Activated naive CD8-positive, alpha-beta T cell treated with anti-CD3 and anti-CD28 coated beads, Interleukin-2, amount 10 ng/mL, durations not matched to agents 7 days and 5 days (primary cell): ENCODE measurements around the gene SPATC1L. TPM values are rescaled to one million over a fixed set of nuclear protein-coding genes. Genes with fewer than 3 reads are reported as not detected.
"Not testable (repeated sequence)": the region's sequence is repeated elsewhere in the genome, so short reads cannot be mapped to it uniquely, and the experiment has no call there.

ENCODE experiments used
- ATAC-seq: fragments of 150-1000 bp; cut with Tn5 transposase; one replicate; pipeline ENCODE4 v1.10.0; 2021; ENCODE audit warnings: low read depth, moderate library complexity
- POLR2A ChIA-PET: fragments of 350-600 bp; sonication (Branson Sonifier 250); formaldehyde crosslinking; loops from one replicate; lab custom pipeline; 2021; ENCODE audit warnings: antibody characterized with exemption; lab: Charles Lee
- DNase-seq: peaks from one replicate; pipeline ENCODE4 v3.0.0; 2021
- H3K27ac Mint-ChIP-seq: one replicate; pipeline ENCODE4 v1.8.0; 2022; ENCODE audit warnings: mild to moderate bottlenecking, mixed read lengths
- H3K27me3 Mint-ChIP-seq: one replicate; pipeline ENCODE4 v1.8.0; 2022; ENCODE audit warnings: mild to moderate bottlenecking, moderate library complexity, mixed read lengths
- H3K36me3 Mint-ChIP-seq: one replicate; pipeline ENCODE4 v1.8.0; 2021; ENCODE audit warnings: mild to moderate bottlenecking, mixed read lengths
- H3K4me1 Mint-ChIP-seq: one replicate; pipeline ENCODE4 v1.8.0; 2021; ENCODE audit warnings: mixed read lengths
- H3K4me3 Mint-ChIP-seq: one replicate; pipeline ENCODE4 v1.8.0; 2022; ENCODE audit warnings: mild to moderate bottlenecking, moderate library complexity, mixed read lengths
- H3K9me3 Mint-ChIP-seq: one replicate; pipeline ENCODE4 v1.8.0; 2021; ENCODE audit warnings: mixed read lengths
- total RNA-seq, 2 experiments: library from RNA; stranded (reverse); gene quantifications; one replicate each; pipeline ENCODE4 v1.2.3, GENCODE V29; 2021

The SPATC1L gene
- total RNA-seq, 2 experiments from 2014 or later: 7.6 to 8.9 TPM

DNA sequence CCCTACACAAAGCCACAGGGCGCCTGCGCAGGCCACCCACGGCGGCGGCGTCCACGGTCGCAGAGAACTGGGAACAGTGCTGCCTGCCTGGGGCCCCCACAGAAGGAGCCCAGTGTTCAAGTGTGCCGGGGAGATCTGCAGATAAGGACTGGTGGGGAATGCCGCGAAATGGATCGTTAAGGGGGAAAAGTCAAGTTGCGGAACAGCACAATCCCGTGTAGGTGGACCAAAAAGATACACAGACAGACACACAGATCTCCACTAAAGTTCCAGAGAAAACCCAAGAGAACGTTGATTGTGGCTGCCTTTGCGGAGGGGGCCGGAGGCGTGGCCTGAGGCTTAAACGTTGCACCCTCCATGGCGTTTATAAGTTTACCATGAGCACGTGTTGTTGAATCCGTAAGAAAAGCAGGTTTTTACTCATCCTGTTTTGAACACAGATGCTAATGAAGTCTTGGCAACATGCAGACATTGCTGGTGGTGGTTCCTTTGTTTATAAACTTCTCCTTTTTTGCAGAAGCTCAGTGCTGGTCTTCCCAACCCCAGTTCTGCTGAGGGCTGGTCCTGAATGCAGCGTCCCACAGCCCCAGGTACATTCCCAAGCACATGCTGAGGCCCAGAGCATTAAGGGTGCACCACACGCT, 4.1 kb downstream of the SPATC1L start:
- no peaks in the 10 kb centered on the region for H3K36me3 Mint-ChIP-seq
- peaks cover 8% of the 10 kb centered on the region for H3K4me1 Mint-ChIP-seq
- no peak overlapping the region for H3K4me3 Mint-ChIP-seq
- peaks cover 16% of the 10 kb centered on the region for H3K27me3 Mint-ChIP-seq
- POLR2A ChIA-PET: no interaction called here
- DNase-seq (no peak), ATAC-seq (no peak)
- no peak overlapping the region for H3K27ac Mint-ChIP-seq
- H3K9me3 Mint-ChIP-seq: peaks cover 3% of the 10 kb centered on the region

DNA sequence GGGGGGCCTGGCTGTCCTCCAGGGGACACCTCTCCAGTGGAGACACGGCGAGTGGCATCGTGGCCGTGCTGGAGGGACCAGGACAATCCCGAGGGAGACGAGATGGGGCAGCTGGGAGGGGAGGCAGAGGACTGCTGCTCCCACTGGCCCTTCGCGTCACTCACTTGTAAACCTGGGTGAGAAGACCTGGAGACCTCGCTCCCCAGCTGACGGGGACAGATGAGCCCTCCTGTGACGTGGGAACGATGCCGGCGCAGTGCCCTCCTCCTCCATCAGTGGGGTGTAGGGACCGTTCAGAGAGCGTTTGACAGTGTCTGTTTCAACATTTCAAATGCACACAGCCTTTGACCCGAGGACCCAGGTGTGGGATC, 4.6 kb downstream of the SPATC1L start:
- Mint-ChIP-seq H3K4me1 (peaks cover 5% of the 10 kb centered on the region), H3K27me3 (peaks cover 17% of the 10 kb centered on the region), H3K36me3 (no peaks in the 10 kb centered on the region), H3K27ac (no peak overlapping the region), H3K9me3 (peaks cover 6% of the 10 kb centered on the region), H3K4me3 (no peak overlapping the region)
- POLR2A ChIA-PET: no interaction called here
- ATAC-seq (no peak), DNase-seq (no peak)

DNA sequence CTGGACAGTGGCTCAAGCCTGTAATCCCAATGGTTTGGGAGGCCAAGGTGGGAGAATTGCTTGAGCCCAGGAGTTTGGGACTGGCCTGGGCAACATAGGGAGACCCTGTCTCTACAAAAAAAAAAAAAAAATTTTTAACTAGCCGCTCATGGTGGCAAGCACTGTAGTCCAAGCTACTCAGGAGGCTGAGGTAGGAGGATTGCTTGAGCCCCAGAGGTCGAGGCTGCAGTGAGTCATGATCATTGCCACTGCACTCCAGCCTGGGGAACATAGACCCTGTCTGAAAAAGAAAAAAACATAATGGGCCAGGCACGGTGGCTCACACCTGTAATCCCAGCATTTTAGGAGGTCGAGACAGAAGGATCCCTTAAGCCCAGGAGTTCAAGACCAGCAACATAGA, 5.3 kb downstream of the SPATC1L start:
- no peak overlapping the region for H3K27ac Mint-ChIP-seq
- no peaks in the 10 kb centered on the region for H3K36me3 Mint-ChIP-seq
- peaks cover 11% of the 10 kb centered on the region for H3K9me3 Mint-ChIP-seq
- ATAC-seq: no peak
- POLR2A ChIA-PET: no interaction called here
- no peak overlapping the region for H3K4me3 Mint-ChIP-seq
- H3K4me1 Mint-ChIP-seq: peaks cover 1% of the 10 kb centered on the region
- no peak for DNase-seq
- H3K27me3 Mint-ChIP-seq: peaks cover 22% of the 10 kb centered on the region

DNA sequence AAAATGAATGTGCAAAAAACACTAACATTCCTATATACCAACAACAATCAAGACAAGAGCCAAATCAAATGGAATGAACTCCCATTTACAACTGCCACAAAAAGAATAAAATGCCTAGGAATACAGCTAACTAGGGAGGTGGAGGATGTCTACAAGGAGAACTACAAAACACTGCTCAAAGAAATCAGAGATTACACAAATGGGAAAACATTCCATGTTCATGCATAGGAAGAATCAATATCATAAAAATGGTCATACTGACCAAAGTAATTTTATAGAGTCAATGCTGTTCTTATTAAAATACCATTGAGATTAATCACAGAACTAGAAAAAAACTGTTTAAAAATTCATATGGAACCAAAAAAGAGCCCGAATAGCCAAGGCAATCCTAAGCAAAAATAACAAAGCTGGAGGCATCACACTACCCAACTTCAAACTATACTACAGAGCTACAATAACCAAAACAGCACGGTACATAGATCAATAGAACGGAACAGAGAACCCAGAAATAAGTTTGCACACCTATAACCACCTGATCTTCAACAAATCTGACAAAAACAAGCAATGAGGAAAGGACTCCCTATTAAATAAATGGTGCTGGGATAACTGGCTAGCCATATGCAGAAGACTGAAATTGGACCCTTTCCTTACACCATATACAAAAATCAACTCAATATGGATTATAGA, 7.7 kb downstream of the SPATC1L start:
- H3K27ac Mint-ChIP-seq, H3K4me1 Mint-ChIP-seq, POLR2A ChIA-PET, DNase-seq, H3K36me3 Mint-ChIP-seq, ATAC-seq, H3K4me3 Mint-ChIP-seq: not testable (repeated sequence)
- Mint-ChIP-seq H3K27me3 (peaks cover 22% of the 10 kb centered on the region), H3K9me3 (peaks cover 11% of the 10 kb centered on the region)

DNA sequence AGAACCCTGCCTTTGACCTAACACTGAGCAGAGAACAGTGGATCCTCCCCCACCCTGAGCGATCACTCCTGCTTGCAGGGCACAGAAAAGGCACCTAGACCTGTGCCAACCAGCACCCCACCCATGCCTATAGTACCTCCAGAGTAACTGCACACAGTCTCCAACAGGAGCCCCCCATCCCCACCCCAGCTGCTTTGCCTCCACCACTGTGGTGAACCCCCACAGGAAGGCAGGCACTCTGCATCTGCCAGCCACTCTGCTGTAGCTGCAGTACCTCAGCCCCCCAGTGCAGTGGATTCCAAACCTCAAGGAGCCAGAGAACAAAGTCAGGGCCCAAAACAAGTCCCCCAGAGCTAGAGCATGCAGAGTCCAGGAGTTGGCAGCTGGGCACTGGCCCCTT, 10.7 kb downstream of the SPATC1L start:
- peaks cover 9% of the 10 kb centered on the region for H3K4me1 Mint-ChIP-seq
- no peak overlapping the region for H3K27ac Mint-ChIP-seq
- H3K9me3 Mint-ChIP-seq: peaks cover 11% of the 10 kb centered on the region

DNA sequence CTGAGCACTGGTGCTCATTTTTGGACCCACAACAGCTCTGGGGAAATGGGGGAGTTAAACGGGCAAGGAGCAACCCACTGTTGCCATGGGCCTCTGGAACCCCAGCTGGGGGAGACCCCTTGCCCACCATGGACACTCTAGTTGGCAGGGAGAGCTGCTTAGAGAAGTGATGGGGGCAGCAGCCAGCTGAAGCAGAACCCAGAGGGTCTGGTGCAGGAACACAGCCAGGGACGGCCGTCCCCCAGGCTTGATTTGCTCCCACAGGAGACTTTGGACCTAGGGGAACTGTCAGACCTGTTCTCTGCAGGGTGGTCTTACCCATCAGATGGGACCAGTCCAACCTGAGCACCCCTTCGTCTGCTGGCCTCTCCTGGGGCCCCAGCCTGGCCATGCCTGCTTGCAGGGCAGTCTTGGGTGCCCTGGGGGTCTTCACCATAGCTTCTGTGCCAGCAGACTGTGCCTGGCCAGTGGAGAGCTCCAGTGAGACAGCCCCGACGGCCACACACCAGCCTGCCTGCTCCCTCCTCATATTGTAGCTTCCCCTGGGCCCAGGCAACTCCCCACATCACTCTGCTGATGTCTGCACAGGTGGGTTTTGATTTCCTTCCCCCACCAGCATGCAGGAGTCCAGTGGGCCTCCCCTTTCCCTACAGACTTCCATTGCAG, 11.3 kb downstream of the SPATC1L start:
- POLR2A ChIA-PET: no interaction called here
- no peaks in the 10 kb centered on the region for H3K36me3 Mint-ChIP-seq
- DNase-seq (no peak), ATAC-seq (no peak)
- H3K9me3 Mint-ChIP-seq: peaks cover 11% of the 10 kb centered on the region
- peaks cover 8% of the 10 kb centered on the region for H3K4me1 Mint-ChIP-seq
- H3K27me3 Mint-ChIP-seq: peaks cover 22% of the 10 kb centered on the region
- no peak overlapping the region for H3K4me3 Mint-ChIP-seq
- no peak overlapping the region for H3K27ac Mint-ChIP-seq

More for the DNA sequence above, 10.7 kb downstream of the SPATC1L start:
- Mint-ChIP-seq H3K4me3 (no peak overlapping the region), H3K36me3 (no peaks in the 10 kb centered on the region), H3K27me3 (peaks cover 22% of the 10 kb centered on the region)
- no peak for DNase-seq
- POLR2A ChIA-PET: no interaction called here
- no peak for ATAC-seq

DNA sequence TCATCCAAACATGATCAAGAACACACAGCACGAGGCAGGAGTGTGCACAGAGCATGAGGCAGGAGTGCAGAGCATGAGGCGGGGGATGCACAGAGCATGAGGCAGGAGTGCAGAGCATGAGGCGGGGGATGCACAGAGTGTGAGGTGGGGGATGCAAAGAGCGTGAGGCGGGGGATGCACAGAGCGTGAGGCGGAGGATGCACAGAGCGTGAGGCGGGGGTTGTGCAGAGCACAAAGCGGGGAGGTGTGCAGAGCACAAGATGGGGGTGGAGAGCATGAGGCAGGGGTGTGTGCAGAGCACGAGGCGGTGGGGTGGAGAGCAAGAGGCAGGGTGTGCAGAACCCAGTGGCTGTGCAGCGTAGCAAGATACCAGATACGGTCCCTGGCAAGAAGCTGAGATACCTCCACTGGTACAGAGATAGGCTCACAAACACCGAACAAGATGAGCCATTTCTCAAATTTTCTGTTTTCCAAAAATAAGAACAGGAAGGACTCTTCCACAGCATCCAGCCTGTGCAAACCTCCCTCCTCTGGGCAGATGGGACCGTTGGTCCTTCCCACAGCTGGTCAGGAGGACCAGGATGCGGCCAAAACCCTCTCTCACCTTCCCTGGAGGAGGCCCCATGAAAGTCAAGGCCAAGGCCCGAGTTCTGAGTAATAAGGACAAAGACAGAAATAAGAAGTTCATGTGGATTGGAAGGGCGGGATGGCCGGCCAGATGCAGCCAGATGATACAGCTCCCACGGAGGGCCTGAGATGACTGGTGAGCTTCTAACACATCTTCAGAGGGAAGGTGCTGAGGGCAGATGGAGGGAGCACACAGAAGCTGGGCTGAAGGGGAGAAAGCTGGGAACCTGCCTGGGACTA, 12.0 kb downstream of the SPATC1L start:
- DNase-seq (no peak), ATAC-seq (no peak)
- peaks cover 22% of the 10 kb centered on the region for H3K27me3 Mint-ChIP-seq
- no peaks in the 10 kb centered on the region for H3K36me3 Mint-ChIP-seq
- H3K9me3 Mint-ChIP-seq: peaks cover 9% of the 10 kb centered on the region
- H3K4me1 Mint-ChIP-seq: peaks cover 8% of the 10 kb centered on the region
- no peak overlapping the region for H3K4me3 Mint-ChIP-seq
- POLR2A ChIA-PET: no interaction called here
- no peak overlapping the region for H3K27ac Mint-ChIP-seq

DNA sequence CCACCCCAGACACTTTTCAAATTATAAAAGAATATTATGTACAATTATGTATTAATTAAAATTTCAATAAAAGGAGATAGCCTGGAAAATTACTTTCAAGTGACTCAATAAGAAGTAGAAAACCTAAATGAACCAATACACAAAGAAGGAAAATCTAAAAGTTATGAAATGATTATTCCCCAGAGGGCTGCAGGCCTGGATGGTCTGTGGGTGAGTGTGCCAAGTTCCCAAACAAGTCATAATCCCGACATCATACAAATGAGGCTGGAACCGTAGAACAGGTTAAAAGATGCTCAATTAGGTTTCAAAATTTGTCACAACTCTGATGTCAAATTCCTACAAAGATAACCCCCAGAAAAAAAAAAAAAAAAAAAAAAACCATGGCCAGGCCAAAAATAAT, 12.7 kb downstream of the SPATC1L start:
- DNase-seq (no peak), ATAC-seq (no peak)
- Mint-ChIP-seq H3K9me3 (peaks cover 9% of the 10 kb centered on the region), H3K36me3 (no peaks in the 10 kb centered on the region), H3K4me3 (no peak overlapping the region), H3K27ac (no peak overlapping the region), H3K27me3 (peaks cover 17% of the 10 kb centered on the region), H3K4me1 (peaks cover 8% of the 10 kb centered on the region)
- POLR2A ChIA-PET: no interaction called here

DNA sequence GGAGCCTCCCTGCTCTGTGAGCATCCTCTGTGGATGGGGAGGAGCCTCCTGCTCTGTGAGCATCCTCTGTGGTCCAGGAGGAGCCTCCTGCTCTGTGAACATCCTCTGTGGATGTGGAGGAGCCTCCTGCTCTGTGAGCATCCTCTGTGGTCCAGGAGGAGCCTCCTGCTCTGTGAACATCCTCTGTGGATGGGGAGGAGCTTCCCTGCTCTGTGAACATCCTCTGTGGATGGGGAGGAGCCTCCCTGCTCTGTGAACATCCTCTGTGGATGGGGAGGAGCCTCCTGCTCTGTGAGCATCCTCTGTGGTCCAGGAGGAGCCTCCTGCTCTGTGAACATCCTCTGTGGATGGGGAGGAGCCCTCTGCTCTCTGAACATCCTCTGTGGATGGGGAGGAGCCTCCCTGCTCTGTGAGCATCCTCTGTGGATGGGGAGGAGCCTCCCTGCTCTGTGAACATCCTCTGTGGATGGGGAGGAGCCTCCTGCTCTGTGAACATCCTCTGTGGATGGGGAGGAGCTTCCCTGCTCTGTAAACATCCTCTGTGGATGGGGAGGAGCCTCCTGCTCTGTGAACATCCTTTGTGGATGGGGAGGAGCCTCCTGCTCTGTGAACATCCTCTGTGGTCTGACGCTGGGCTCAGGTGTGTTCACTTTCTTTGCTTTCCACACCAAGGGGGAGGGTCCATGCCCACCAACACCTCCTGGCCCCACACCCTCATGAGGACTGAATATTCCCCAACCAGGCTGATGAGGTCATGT, 13.6 kb downstream of the SPATC1L start:
- POLR2A ChIA-PET, ATAC-seq, H3K9me3 Mint-ChIP-seq, H3K4me3 Mint-ChIP-seq, H3K4me1 Mint-ChIP-seq, H3K27ac Mint-ChIP-seq, H3K36me3 Mint-ChIP-seq: not testable (repeated sequence)
- DNase-seq: peak; percentile 13
- peaks cover 10% of the 10 kb centered on the region for H3K27me3 Mint-ChIP-seq

DNA sequence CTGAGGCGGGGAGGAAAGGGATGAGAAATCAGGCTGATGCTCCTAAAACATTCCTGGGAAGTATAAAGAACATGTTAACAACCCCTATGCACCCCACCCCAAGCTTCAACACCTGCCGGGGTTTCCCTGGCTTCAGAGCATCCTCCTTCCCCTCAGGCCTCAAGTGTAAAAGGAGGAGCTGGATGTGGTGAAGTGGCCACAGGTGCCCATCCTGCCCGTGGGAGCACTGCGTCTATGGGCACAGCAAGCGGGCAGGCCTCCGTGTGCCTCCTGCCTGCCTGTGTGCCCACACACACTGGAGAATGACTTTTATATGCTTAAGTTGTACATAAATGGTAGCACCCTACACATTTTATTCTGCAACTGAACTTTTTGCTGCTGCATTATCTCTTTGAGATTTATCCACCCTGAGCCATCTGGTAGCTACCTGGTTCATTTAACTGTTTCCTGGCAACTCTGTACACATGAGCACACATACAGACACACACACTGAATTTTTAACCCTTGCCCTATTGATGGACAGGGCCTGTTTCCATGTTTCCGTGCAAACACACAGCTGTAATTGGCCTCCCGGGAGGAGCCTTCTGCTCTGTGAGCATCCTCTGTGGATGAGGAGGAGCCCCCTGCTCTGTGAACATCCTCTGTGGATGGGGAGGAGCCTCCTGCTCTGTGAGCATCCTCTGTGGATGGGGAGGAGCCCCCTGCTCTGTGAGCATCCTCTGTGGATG, 15.4 kb downstream of the SPATC1L start:
- H3K27ac Mint-ChIP-seq: no peak overlapping the region
- POLR2A ChIA-PET: no interaction called here
- DNase-seq (no peak), ATAC-seq (no peak)
- H3K4me1 Mint-ChIP-seq: peaks cover 8% of the 10 kb centered on the region
- peaks cover 4% of the 10 kb centered on the region for H3K27me3 Mint-ChIP-seq
- no peaks in the 10 kb centered on the region for H3K9me3 Mint-ChIP-seq
- H3K36me3 Mint-ChIP-seq: no peaks in the 10 kb centered on the region
- H3K4me3 Mint-ChIP-seq: no peak overlapping the region

DNA sequence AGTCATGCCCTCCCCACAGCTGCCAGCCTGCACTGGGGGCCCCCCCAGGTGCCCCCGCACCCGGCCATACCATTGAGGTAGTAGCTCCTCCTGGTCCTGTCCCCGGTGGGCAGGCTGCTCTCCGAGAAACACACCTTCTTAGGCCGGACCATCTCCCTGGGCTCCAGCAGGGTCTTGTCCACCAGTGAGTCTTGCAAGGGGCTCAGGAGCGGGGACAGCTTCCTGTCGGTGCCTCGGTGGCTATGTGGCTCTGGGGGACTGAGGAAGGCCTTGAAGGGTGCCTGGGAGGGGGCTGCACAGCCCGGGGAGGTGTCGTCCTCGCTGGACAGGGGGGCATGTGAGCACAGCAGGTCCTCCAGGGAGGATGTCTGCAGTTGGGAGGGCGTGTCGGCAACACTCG, 16.0 kb downstream of the SPATC1L start:
- H3K4me3 Mint-ChIP-seq: no peak overlapping the region
- ATAC-seq: no peak
- no peaks in the 10 kb centered on the region for H3K9me3 Mint-ChIP-seq
- no peaks in the 10 kb centered on the region for H3K36me3 Mint-ChIP-seq
- no peak for DNase-seq
- no peak overlapping the region for H3K27ac Mint-ChIP-seq
- H3K4me1 Mint-ChIP-seq: peaks cover 8% of the 10 kb centered on the region
- POLR2A ChIA-PET: no interaction called here
- H3K27me3 Mint-ChIP-seq: peaks cover 4% of the 10 kb centered on the region

DNA sequence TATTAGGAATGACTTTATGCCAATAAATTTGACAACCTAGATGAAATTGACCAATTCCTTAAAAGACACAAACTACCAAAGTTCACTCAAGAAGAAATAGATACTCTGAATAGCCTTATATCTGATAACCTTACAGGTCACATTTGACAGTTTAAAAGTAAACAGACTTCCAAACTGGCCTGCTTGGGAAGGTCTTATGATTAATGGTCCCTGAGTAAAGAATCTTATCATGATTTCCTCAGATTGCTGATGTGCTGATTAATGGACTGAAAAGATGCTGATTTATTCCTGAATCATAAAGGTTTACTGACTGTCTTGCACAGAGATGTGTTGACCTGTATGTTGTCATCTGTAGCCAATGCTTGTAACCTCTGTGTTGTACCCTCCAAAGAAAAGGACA, 19.2 kb downstream of the SPATC1L start:
- POLR2A ChIA-PET: no interaction called here
- Mint-ChIP-seq H3K27ac (no peak overlapping the region), H3K9me3 (no peaks in the 10 kb centered on the region), H3K27me3 (peaks cover 6% of the 10 kb centered on the region), H3K36me3 (no peaks in the 10 kb centered on the region), H3K4me3 (no peak overlapping the region), H3K4me1 (peaks cover 3% of the 10 kb centered on the region)
- ATAC-seq: no peak
- DNase-seq: no peak
